CD8-positive, alpha-beta memory T cell (primary cell): ENCODE results near the gene COA1. TPM values are rescaled to one million over a fixed set of nuclear protein-coding genes. Genes with fewer than 3 reads are reported as not detected.
A peak's percentile ranks its signal among the peaks of the same experiment; 100 is the strongest.

ENCODE experiments used
- CTCF ChIA-PET: fragments of 350-600 bp; sonication (Branson Sonifier 250); formaldehyde crosslinking; loops from one replicate; lab custom pipeline; 2021; ENCODE audit warnings: antibody characterized with exemption; lab: Charles Lee
- POLR2A ChIA-PET: fragments of 350-600 bp; sonication (Branson Sonifier 250); formaldehyde crosslinking; loops from one replicate; lab custom pipeline; 2021; ENCODE audit warnings: antibody characterized with exemption; lab: Charles Lee
- DNase-seq, 5 donors: peaks; one replicate each; pipeline versions ENCODE4 v3.0.0 to v3.0.0-alpha.2; 2020 to 2022; ENCODE audit warnings: mixed read lengths in 1 of 5
- H3K27ac ChIP-seq: one replicate; pipeline ENCODE4 v1.7.0; 2013; ENCODE audit warnings: low read depth, mild to moderate bottlenecking, low read length, moderate library complexity
- H3K27me3 ChIP-seq: 2 replicates; pipeline ENCODE4 v1.7.0; 2013; ENCODE audit warnings: low read length, mild to moderate bottlenecking; ENCODE audit not compliant: insufficient read depth, poor library complexity, severe bottlenecking
- H3K36me3 ChIP-seq: 2 replicates; pipeline ENCODE4 v1.7.0; 2013; ENCODE audit warnings: mild to moderate bottlenecking, low read length, moderate library complexity; ENCODE audit not compliant: insufficient read depth
- H3K4me1 ChIP-seq: 2 replicates; pipeline ENCODE4 v1.7.0; 2013; ENCODE audit warnings: mild to moderate bottlenecking, low read length, moderate library complexity; ENCODE audit not compliant: insufficient read depth
- H3K4me3 ChIP-seq: 2 replicates; pipeline ENCODE4 v1.7.0; 2013; ENCODE audit warnings: mild to moderate bottlenecking, low read length
- H3K9me3 ChIP-seq: 2 replicates; pipeline ENCODE4 v1.7.0; 2013; ENCODE audit warnings: mild to moderate bottlenecking, low read length
- H3K27ac Mint-ChIP-seq, 8 donors: one replicate each; pipeline ENCODE4 v1.8.0; 2020 to 2021; ENCODE audit warnings: mixed read lengths in 8 of 8, mild to moderate bottlenecking in 6 of 8, inconsistent platforms in 3 of 8, moderate library complexity in 3 of 8
- H3K27me3 Mint-ChIP-seq, 2 donors: one replicate each; pipeline ENCODE4 v1.8.0; 2020 to 2021; ENCODE audit warnings: mixed read lengths in 2 of 2, mild to moderate bottlenecking in 1 of 2, moderate library complexity in 1 of 2
- H3K36me3 Mint-ChIP-seq, 3 donors: one replicate each; pipeline ENCODE4 v1.8.0; 2020 to 2021; ENCODE audit warnings: mixed read lengths in 3 of 3, inconsistent platforms in 1 of 3, mild to moderate bottlenecking in 1 of 3
- H3K4me1 Mint-ChIP-seq, 3 donors: one replicate each; pipeline ENCODE4 v1.8.0; 2020 to 2021; ENCODE audit warnings: mixed read lengths in 3 of 3, inconsistent platforms in 1 of 3, mild to moderate bottlenecking in 1 of 3
- H3K4me3 Mint-ChIP-seq, 7 donors: one replicate each; pipeline ENCODE4 v1.8.0; 2020 to 2021; ENCODE audit warnings: mixed read lengths in 7 of 7, mild to moderate bottlenecking in 6 of 7, moderate library complexity in 4 of 7, inconsistent platforms in 2 of 7
- H3K9me3 Mint-ChIP-seq, 5 donors: one replicate each; pipeline ENCODE4 v1.8.0; 2020 to 2022; ENCODE audit warnings: mixed read lengths in 5 of 5, mild to moderate bottlenecking in 3 of 5, moderate library complexity in 2 of 5, inconsistent platforms in 1 of 5
- polyA plus RNA-seq: library from polyadenylated mRNA; unstranded; fragments of 300-500 nt; fragmentation: Illumina TruSeq; gene quantifications from one replicate; pipeline ENCODE4 v1.2.3, GENCODE V29; 2021
- total RNA-seq, 2 experiments: library from RNA; stranded (reverse); gene quantifications; one replicate each; pipeline ENCODE4 v1.2.3, GENCODE V29; 2021

Gene COA1
- total and polyA plus RNA-seq, 3 experiments from 2014 or later: 68.9 to 81.6 (median 75.9) TPM

DNA sequence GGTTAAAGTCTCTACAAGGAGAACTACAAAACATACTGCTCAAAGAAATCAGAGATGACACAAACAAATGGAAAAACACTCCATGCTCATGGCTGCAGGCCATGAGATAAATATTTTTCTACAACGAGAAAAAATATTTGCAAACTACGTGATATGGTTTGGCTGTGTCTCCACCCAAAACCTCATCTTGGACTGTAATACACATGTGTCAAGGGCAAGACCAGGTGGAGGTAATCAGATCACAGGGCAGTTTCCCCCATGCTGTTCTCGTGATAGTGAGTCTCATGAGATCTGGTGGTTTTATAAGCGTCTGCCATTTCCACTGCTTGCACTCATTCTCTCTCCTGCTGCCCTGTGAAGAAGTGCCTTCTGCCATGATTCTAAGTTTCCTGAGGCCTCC, 57.8 kb downstream of the COA1 start:
- Histone ChIP-seq H3K9me3 (no peaks in the 10 kb centered on the region), H3K4me3 (no peak overlapping the region), H3K4me1 (peaks cover 22% of the 10 kb centered on the region), H3K27me3 (no peaks in the 10 kb centered on the region), H3K36me3 (no peaks in the 10 kb centered on the region), H3K27ac (no peak overlapping the region)
- peak overlapping the region in 4 of 8 donors; percentile 21 to 83 (median 42) for H3K27ac Mint-ChIP-seq
- ChIA-PET POLR2A (no interaction called here), CTCF (interaction anchor here (2.2 kb wide), 1 partner anchor 29 kb away, joined by 6 read pairs; no protein-coding TSS in a partner anchor)
- no peak for DNase-seq
- H3K4me3 Mint-ChIP-seq: peak overlapping the region in 2 of 7 donors; percentile 22 to 43
- H3K36me3 Mint-ChIP-seq: peaks cover 16 to 33% (median 17%) of the 10 kb centered on the region in 3 donors
- peaks cover 64 to 84% (median 77%) of the 10 kb centered on the region in 3 donors for H3K4me1 Mint-ChIP-seq
- H3K9me3 Mint-ChIP-seq: peaks cover 0 to 7% (median 4%) of the 10 kb centered on the region in 5 donors
- peaks cover 0 to 2% of the 10 kb centered on the region in 2 donors for H3K27me3 Mint-ChIP-seq

DNA sequence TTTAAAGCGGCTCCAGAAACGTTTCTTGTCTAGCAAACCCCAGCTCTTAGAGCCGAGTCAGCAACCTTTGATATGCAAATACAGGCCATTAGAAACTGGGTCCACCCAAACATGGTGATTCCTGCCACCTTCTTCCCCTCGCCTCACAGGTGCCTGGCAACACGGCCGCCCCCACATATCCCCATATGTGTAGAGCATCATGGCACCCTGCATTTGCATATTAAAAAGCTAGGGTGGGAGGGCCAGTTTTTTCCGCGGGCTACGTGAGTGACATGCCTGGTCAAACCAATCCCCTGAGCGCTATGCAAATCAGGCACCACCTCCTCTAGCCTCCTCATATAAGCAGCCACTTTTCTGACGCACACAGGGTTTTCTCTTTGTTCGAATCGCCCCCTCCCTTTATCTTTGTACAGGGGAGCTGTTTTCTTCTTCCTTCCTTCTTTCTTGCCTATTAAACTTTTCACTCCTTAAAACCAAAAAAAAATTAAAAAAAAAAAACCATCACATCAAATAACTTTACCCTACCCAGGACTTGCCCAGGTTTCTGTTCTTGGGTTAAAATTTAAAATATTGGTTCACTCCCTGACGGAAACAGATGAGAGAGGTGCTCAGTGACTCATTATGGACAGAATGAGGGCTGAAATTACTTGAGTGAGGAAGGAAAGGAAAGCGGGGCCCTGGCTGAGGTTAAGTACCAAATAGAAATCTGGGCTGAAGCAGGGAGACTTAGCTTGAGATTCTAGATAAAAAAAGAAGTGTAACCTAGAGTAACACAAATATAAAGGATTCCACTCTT, 59.8 kb downstream of the COA1 start:
- peaks cover 0 to 7% (median 4%) of the 10 kb centered on the region in 5 donors for H3K9me3 Mint-ChIP-seq
- peak overlapping the region; percentile 28 for H3K27ac ChIP-seq
- H3K4me1 Mint-ChIP-seq: peaks cover 69 to 90% (median 88%) of the 10 kb centered on the region in 3 donors
- H3K4me3 ChIP-seq: no peak overlapping the region
- peak; percentile 46 to 85 (median 68) for DNase-seq
- H3K4me3 Mint-ChIP-seq: peak overlapping the region; percentile 33 to 91 (median 71)
- peaks cover 36% of the 10 kb centered on the region for H3K4me1 ChIP-seq
- peaks cover 0 to 2% of the 10 kb centered on the region in 2 donors for H3K27me3 Mint-ChIP-seq
- H3K27me3 ChIP-seq: no peaks in the 10 kb centered on the region
- peak overlapping the region; percentile 80 to 98 (median 92) for H3K27ac Mint-ChIP-seq
- no peaks in the 10 kb centered on the region for H3K36me3 ChIP-seq
- ChIA-PET CTCF (interaction anchor here (0.7 to 2.7 kb wide), 5 partner anchors 19 to 87 kb away, joined by 3 to 17 read pairs (median 5); partner anchors contain the start of gene STK17A), POLR2A (interaction anchor here (1.0 to 2.5 kb wide), 4 partner anchors 20 to 86 kb away, joined by 3 to 21 read pairs (median 10); partner anchors contain the start of gene STK17A)
- H3K9me3 ChIP-seq: no peaks in the 10 kb centered on the region
- H3K36me3 Mint-ChIP-seq: peaks cover 17 to 30% (median 22%) of the 10 kb centered on the region in 3 donors

DNA sequence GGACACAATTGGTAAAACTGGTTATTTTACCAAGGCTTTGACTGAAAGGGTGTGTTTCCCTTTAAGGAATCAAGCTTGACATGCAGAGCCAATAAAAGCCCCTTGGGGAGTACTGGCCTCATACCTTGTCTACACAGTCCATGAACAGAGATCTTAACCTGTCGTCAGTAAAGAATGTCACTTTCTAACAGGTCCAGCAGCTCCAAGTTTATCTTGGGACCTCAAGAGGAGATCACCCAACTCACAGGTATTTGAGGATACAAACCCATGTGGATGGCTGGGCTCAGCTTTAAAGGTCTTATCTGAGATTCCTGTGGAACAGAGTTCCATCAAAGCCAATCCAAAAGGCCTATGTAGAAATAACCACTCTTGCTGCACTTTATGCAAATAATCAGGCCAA, 61.3 kb downstream of the COA1 start:
- no peaks in the 10 kb centered on the region for H3K27me3 ChIP-seq
- no peak overlapping the region for H3K4me3 ChIP-seq
- H3K36me3 Mint-ChIP-seq: peaks cover 19 to 25% (median 20%) of the 10 kb centered on the region in 3 donors
- CTCF ChIA-PET: no interaction called here
- no peak overlapping the region for H3K27ac ChIP-seq
- H3K9me3 ChIP-seq: no peaks in the 10 kb centered on the region
- peaks cover 0 to 5% (median 4%) of the 10 kb centered on the region in 5 donors for H3K9me3 Mint-ChIP-seq
- POLR2A ChIA-PET: interaction anchor here (0.5 to 2.5 kb wide), 2 partner anchors 81 to 85 kb away, joined by 5 to 11 read pairs; partner anchors contain the start of gene STK17A
- H3K36me3 ChIP-seq: no peaks in the 10 kb centered on the region
- peak overlapping the region in 6 of 8 donors; percentile 63 to 97 (median 88) for H3K27ac Mint-ChIP-seq
- H3K4me3 Mint-ChIP-seq: no peak overlapping the region
- H3K4me1 Mint-ChIP-seq: peaks cover 61 to 88% (median 81%) of the 10 kb centered on the region in 3 donors
- DNase-seq: no peak
- H3K27me3 Mint-ChIP-seq: peaks cover 0 to 2% of the 10 kb centered on the region in 2 donors
- peaks cover 41% of the 10 kb centered on the region for H3K4me1 ChIP-seq

DNA sequence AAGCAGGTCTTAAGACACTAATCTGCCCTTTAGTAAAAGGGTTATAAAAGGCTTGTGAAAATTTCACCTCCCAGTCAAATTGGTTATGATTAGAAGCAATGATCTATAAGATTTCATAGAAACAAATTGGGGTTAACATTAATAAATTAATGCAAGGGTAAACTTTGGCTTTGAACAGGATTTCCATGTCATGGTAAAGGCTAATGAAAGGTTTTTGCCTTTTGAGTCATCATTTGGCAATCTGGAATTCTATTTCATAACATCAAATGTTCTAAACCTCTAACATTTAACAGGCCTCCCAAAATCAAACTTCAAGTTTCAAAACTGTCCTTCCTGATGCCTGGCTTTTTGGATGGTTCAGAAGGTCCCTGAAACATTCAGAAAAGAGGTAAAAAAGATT, 62.4 kb downstream of the COA1 start:
- DNase-seq: no peak
- ChIA-PET POLR2A (no interaction called here), CTCF (no interaction called here)
- H3K4me3 ChIP-seq: no peak overlapping the region
- no peaks in the 10 kb centered on the region for H3K36me3 ChIP-seq
- Mint-ChIP-seq H3K4me1 (peaks cover 58 to 82% (median 75%) of the 10 kb centered on the region in 3 donors), H3K27ac (peak overlapping the region in 2 of 8 donors; percentile 8 to 36), H3K36me3 (peaks cover 14 to 19% (median 17%) of the 10 kb centered on the region in 3 donors), H3K9me3 (peaks cover 0 to under 1% (median 0%) of the 10 kb centered on the region in 5 donors), H3K27me3 (peaks cover 0 to 2% of the 10 kb centered on the region in 2 donors), H3K4me3 (no peak overlapping the region)
- H3K27me3 ChIP-seq: no peaks in the 10 kb centered on the region
- H3K27ac ChIP-seq: no peak overlapping the region
- H3K4me1 ChIP-seq: peaks cover 41% of the 10 kb centered on the region
- no peaks in the 10 kb centered on the region for H3K9me3 ChIP-seq

DNA sequence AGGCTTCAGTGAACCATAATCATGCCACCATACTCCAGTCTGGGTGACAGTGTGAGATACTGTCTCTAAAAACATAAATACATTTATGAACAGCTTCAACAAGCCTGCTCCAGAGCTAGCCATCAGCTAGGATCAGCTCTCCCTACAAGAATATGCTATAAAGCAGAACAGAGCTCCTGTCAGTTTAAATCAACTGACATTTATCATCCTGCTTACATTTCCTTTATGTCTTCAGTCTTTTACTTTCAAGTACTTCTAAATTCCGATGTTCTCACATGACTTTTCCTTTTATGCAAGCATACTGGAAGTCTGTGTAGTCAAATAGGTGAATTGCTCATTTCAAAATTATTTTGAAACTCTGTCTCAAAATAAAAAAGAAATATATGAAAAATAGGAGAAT, 64.6 kb downstream of the COA1 start:
- Histone ChIP-seq H3K27ac (no peak overlapping the region), H3K9me3 (no peaks in the 10 kb centered on the region), H3K4me1 (peaks cover 43% of the 10 kb centered on the region), H3K27me3 (no peaks in the 10 kb centered on the region), H3K36me3 (no peaks in the 10 kb centered on the region), H3K4me3 (no peak overlapping the region)
- Mint-ChIP-seq H3K4me1 (peaks cover 56 to 77% (median 69%) of the 10 kb centered on the region in 3 donors), H3K36me3 (peaks cover 9 to 19% (median 9%) of the 10 kb centered on the region in 3 donors), H3K27me3 (peaks cover 0 to 2% of the 10 kb centered on the region in 2 donors), H3K4me3 (no peak overlapping the region), H3K27ac (peak overlapping the region in 5 of 8 donors; percentile 3 to 75 (median 36)), H3K9me3 (no peaks in the 10 kb centered on the region)
- no peak for DNase-seq
- POLR2A ChIA-PET: interaction anchor here (1.2 kb wide), 1 partner anchor 16 kb away, joined by 3 read pairs; no protein-coding TSS in a partner anchor
- CTCF ChIA-PET: interaction anchor here (1.1 to 2.9 kb wide), 2 partner anchors 15 to 82 kb away, joined by 3 to 9 read pairs; partner anchors contain the start of gene STK17A

DNA sequence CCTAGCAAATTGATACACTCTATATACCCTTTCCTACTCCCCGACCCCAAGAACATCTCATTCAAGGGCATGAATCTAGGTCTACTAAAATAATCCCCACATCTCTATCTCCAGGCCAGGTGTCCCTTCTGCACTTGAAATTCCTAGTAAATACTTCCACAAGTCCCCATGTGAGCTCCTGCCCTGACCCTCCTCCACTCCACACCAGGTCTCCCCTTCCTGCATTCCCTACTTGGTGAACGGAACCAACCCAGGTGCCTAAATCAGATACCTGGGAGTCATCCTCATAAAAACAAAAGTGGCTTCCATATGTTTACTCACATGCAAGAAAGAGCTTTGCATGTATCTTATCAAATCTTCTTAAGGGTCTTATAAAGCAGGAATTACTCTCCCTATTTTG, 69.2 kb downstream of the COA1 start:
- H3K27me3 Mint-ChIP-seq: peaks cover 0 to 2% of the 10 kb centered on the region in 2 donors
- H3K36me3 Mint-ChIP-seq: peaks cover 8 to 24% (median 13%) of the 10 kb centered on the region in 3 donors
- H3K27ac Mint-ChIP-seq: peak overlapping the region; percentile 52 to 95 (median 75)
- DNase-seq: no peak
- H3K4me1 Mint-ChIP-seq: peaks cover 58 to 79% (median 72%) of the 10 kb centered on the region in 3 donors
- H3K27ac ChIP-seq: no peak overlapping the region
- no peaks in the 10 kb centered on the region for H3K27me3 ChIP-seq
- no peak overlapping the region for H3K4me3 ChIP-seq
- H3K9me3 Mint-ChIP-seq: no peaks in the 10 kb centered on the region
- peaks cover 42% of the 10 kb centered on the region for H3K4me1 ChIP-seq
- POLR2A ChIA-PET: interaction anchor here (0.7 kb wide), 1 partner anchor 12 kb away, joined by 3 read pairs; no protein-coding TSS in a partner anchor
- no peaks in the 10 kb centered on the region for H3K9me3 ChIP-seq
- no peaks in the 10 kb centered on the region for H3K36me3 ChIP-seq
- CTCF ChIA-PET: interaction anchor here (1.1 kb wide), 1 partner anchor 77 kb away, joined by 3 read pairs; the partner anchor contains the start of gene STK17A
- H3K4me3 Mint-ChIP-seq: peak overlapping the region in 5 of 7 donors; percentile 4 to 54 (median 24)

DNA sequence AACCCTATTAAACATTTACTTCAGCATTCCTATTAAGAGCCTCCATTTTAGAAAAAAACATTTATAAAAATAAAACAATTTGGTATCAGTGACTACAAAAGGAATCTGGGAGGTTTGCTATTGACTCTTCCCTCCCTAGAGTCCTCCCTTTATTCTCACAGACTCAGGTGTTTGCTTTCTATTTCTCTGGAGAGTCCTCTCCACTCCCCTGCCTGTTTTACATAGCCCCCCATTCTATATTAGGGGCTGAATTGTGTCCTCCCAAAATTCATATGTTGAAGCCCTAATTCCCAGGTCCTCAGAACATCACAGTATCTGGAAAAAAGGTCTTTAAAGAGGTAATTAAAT, 69.8 kb downstream of the COA1 start:
- ChIA-PET POLR2A (no interaction called here), CTCF (interaction anchor here (1.1 kb wide), 1 partner anchor 77 kb away, joined by 3 read pairs; the partner anchor contains the start of gene STK17A)
- H3K27me3 Mint-ChIP-seq: peaks cover 0 to 2% of the 10 kb centered on the region in 2 donors

More for the DNA sequence above, 69.8 kb downstream of the COA1 start:
- H3K9me3 Mint-ChIP-seq: no peaks in the 10 kb centered on the region
- H3K4me3 Mint-ChIP-seq: peak overlapping the region in 4 of 7 donors; percentile 8 to 75 (median 44)
- Histone ChIP-seq H3K4me1 (peaks cover 39% of the 10 kb centered on the region), H3K36me3 (no peaks in the 10 kb centered on the region), H3K4me3 (no peak overlapping the region), H3K9me3 (no peaks in the 10 kb centered on the region), H3K27me3 (no peaks in the 10 kb centered on the region), H3K27ac (no peak overlapping the region)
- no peak for DNase-seq
- peak overlapping the region; percentile 58 to 95 (median 84) for H3K27ac Mint-ChIP-seq
- peaks cover 8 to 26% (median 15%) of the 10 kb centered on the region in 3 donors for H3K36me3 Mint-ChIP-seq
- peaks cover 54 to 77% (median 72%) of the 10 kb centered on the region in 3 donors for H3K4me1 Mint-ChIP-seq
